ENCODE measurements around the gene SEMA6A. TPM values are rescaled to one million over a fixed set of nuclear protein-coding genes. Genes with fewer than 3 reads are reported as not detected.

The SEMA6A gene
- total RNA-seq, 2 experiments from 2014 or later, result not detected

- Histone ChIP-seq H3K36me3 (ENCODE audit: insufficient read depth, low read length) (peaks cover 3% of the 10 kb centered on the region), H3K4me1 (ENCODE audit: insufficient read depth, low read length) (no peaks in the 10 kb centered on the region), H3K27me3 (ENCODE audit: control insufficient read depth in 1 of 2, insufficient read depth in 2 of 2, low read length in 2 of 2) (no peaks in the 10 kb centered on the region), H3K27ac (ENCODE audit: low read depth in 1 of 2, low read length in 2 of 2) (no peak overlapping the region), H3K9me3 (ENCODE audit: control insufficient read depth in 1 of 2, insufficient read depth in 1 of 2, low read length in 2 of 2) (no peaks in the 10 kb centered on the region), H3K4me3 (ENCODE audit: low read length) (no peak overlapping the region)
- H3K4me3 Mint-ChIP-seq, result no peak overlapping the region
- CTCF ChIA-PET, result no interaction called here
- no peak for DNase-seq
- no peaks in the 10 kb centered on the region for H3K4me1 Mint-ChIP-seq (ENCODE audit: low read depth)
- H3K9me3 Mint-ChIP-seq, result no peaks in the 10 kb centered on the region
- no peak for TF ChIP-seq CTCF (IDR thresholded peaks at IDR 0.05)
- H3K36me3 Mint-ChIP-seq (ENCODE audit: low read depth), result peaks cover 96% of the 10 kb centered on the region
- POLR2A ChIA-PET, result no interaction called here
- no peak overlapping the region for H3K27ac Mint-ChIP-seq
- intact Hi-C loops (cut with DNase I, micrococcal nuclease), result no loop called here
- no peak for ATAC-seq (ENCODE audit: poor library complexity)
- H3K27me3 Mint-ChIP-seq, result no peaks in the 10 kb centered on the region
Measured at GRCh38 chr5:116419258-116419657, 155.4 kb downstream of the SEMA6A start.

- ChIA-PET POLR2A (no interaction called here), CTCF (no interaction called here)
- Histone ChIP-seq H3K27me3 (ENCODE audit: control insufficient read depth in 1 of 2, insufficient read depth in 2 of 2, low read length in 2 of 2) (no peaks in the 10 kb centered on the region), H3K27ac (ENCODE audit: low read depth in 1 of 2, low read length in 2 of 2) (no peak overlapping the region), H3K9me3 (ENCODE audit: control insufficient read depth in 1 of 2, insufficient read depth in 1 of 2, low read length in 2 of 2) (no peaks in the 10 kb centered on the region), H3K4me1 (ENCODE audit: insufficient read depth, low read length) (no peaks in the 10 kb centered on the region), H3K36me3 (ENCODE audit: insufficient read depth, low read length) (no peaks in the 10 kb centered on the region), H3K4me3 (ENCODE audit: low read length) (no peak overlapping the region)
- peaks cover 96% of the 10 kb centered on the region for H3K36me3 Mint-ChIP-seq (ENCODE audit: low read depth)
- no peak overlapping the region for H3K27ac Mint-ChIP-seq
- H3K27me3 Mint-ChIP-seq, result no peaks in the 10 kb centered on the region
- intact Hi-C loops (cut with DNase I, micrococcal nuclease), result no loop called here
- TF ChIP-seq CTCF (IDR thresholded peaks at IDR 0.05), result no peak
- no peaks in the 10 kb centered on the region for H3K9me3 Mint-ChIP-seq
- no peak overlapping the region for H3K4me3 Mint-ChIP-seq
- H3K4me1 Mint-ChIP-seq (ENCODE audit: low read depth), result no peaks in the 10 kb centered on the region
- ATAC-seq (ENCODE audit: poor library complexity) (no peak), DNase-seq (no peak)
Measured at GRCh38 chr5:116418774-116419173, 155.8 kb downstream of the SEMA6A start.

- H3K9me3 ChIP-seq (ENCODE audit: control insufficient read depth in 1 of 2, insufficient read depth in 1 of 2, low read length in 2 of 2), result no peaks in the 10 kb centered on the region
- no peak for DNase-seq
- Mint-ChIP-seq H3K4me3 (no peak overlapping the region), H3K27me3 (no peaks in the 10 kb centered on the region), H3K9me3 (no peaks in the 10 kb centered on the region), H3K27ac (no peak overlapping the region), H3K36me3 (ENCODE audit: low read depth) (peaks cover 96% of the 10 kb centered on the region), H3K4me1 (ENCODE audit: low read depth) (no peaks in the 10 kb centered on the region)
- H3K4me3 ChIP-seq (ENCODE audit: low read length), result no peak overlapping the region
- ChIA-PET POLR2A (no interaction called here), CTCF (no interaction called here)
- H3K36me3 ChIP-seq (ENCODE audit: insufficient read depth, low read length), result no peaks in the 10 kb centered on the region
- ATAC-seq (ENCODE audit: poor library complexity), result no peak
- no peak overlapping the region for H3K27ac ChIP-seq (ENCODE audit: low read depth in 1 of 2, low read length in 2 of 2)
- intact Hi-C loops (cut with DNase I, micrococcal nuclease), result no loop called here
- H3K27me3 ChIP-seq (ENCODE audit: control insufficient read depth in 1 of 2, insufficient read depth in 2 of 2, low read length in 2 of 2), result no peaks in the 10 kb centered on the region
- TF ChIP-seq CTCF (IDR thresholded peaks at IDR 0.05), result no peak
- H3K4me1 ChIP-seq (ENCODE audit: insufficient read depth, low read length), result no peaks in the 10 kb centered on the region
Measured at GRCh38 chr5:116418016-116418415, 156.6 kb downstream of the SEMA6A start.
